ENCODE measurements around the gene SEL1L. TPM values are rescaled to one million over a fixed set of nuclear protein-coding genes. Genes with fewer than 3 reads are reported as not detected.

The SEL1L gene
- total and polyA plus RNA-seq, 2 donors (not counting 3 experiments of a cell fraction or from before 2014, with no cell fraction given): 15.0 to 95.0 TPM

- no peak for DNase-seq (ENCODE audit: low read depth, low spot score)
- no peaks in the 10 kb centered on the region for H4K20me1 ChIP-seq (replicated peaks; ENCODE audit: control insufficient read depth, extremely low read depth, insufficient read depth, low read length)
- no peak for FAIRE-seq
- H3K4me1 ChIP-seq (ENCODE audit: control insufficient read depth, extremely low read depth, insufficient read depth, low read length): no peaks in the 10 kb centered on the region
- no peak overlapping the region for H3K4me2 ChIP-seq (ENCODE audit: insufficient read depth, low read length)
- no peaks in the 10 kb centered on the region for H3K9me3 ChIP-seq (replicated peaks; ENCODE audit: control insufficient read depth, insufficient read depth, low read length)
- H3K9me1 ChIP-seq (replicated peaks; ENCODE audit: control insufficient read depth, extremely low read depth, insufficient read depth, low read length): no peaks in the 10 kb centered on the region
- ChIA-PET CTCF (no interaction called here), POLR2A (no interaction called here)
- H2AFZ ChIP-seq (ENCODE audit: low read depth, low read length): no peak overlapping the region
- TF ChIP-seq POLR2A (IDR thresholded peaks at IDR 0.05; ENCODE audit: low read depth, low read length) (no peak), GATA2 (IDR thresholded peaks at IDR 0.05; ENCODE audit: insufficient read depth, insufficient read length, low read depth, low read length) (no peak), JUN (IDR thresholded peaks at IDR 0.05; ENCODE audit: borderline replicate concordance, insufficient read depth, insufficient read length, low read depth) (no peak), FOS (IDR thresholded peaks at IDR 0.05; ENCODE audit: borderline replicate concordance, insufficient read depth, low read length) (no peak), CTCF (IDR thresholded peaks at IDR 0.05; ENCODE audit: extremely low read depth in 1 of 2, insufficient read depth in 1 of 2, low read depth in 1 of 2, low read length in 2 of 2) (no peak), POLR2AphosphoS5 (IDR thresholded peaks at IDR 0.05; ENCODE audit: insufficient read depth, low read depth, low read length) (no peak), EZH2 (IDR thresholded peaks at IDR 0.05; ENCODE audit: borderline replicate concordance, low read depth, low read length, severe bottlenecking) (no peak), MYC (IDR thresholded peaks at IDR 0.05; ENCODE audit: low read depth, low read length) (no peak), MAX (IDR thresholded peaks at IDR 0.05; ENCODE audit: insufficient read depth, insufficient read length) (no peak)
- no peaks in the 10 kb centered on the region for H3K79me2 ChIP-seq (ENCODE audit: control insufficient read depth, insufficient read depth, low read length)
- no peak overlapping the region for H3K4me3 ChIP-seq (replicated peaks in 1 of 3; ENCODE audit: insufficient read depth in 1 of 3, low read depth in 1 of 3, low read length in 3 of 3)
- dilution Hi-C loops (cut with MboI; ENCODE audit: extremely low pct_ligation_motif_present, low sequenced_read_pairs): no loop called here
- intact Hi-C loops (cut with micrococcal nuclease): no loop called here
- no peak overlapping the region for H3K27ac ChIP-seq (ENCODE audit: insufficient read depth, low read depth, low read length)
- no peaks in the 10 kb centered on the region for H3K36me3 ChIP-seq (ENCODE audit: control insufficient read depth in 2 of 2, extremely low read depth in 1 of 2, insufficient read depth in 2 of 2, low read length in 2 of 2)
- no peaks in the 10 kb centered on the region for H3K27me3 ChIP-seq (ENCODE audit: control insufficient read depth in 2 of 2, insufficient read depth in 2 of 2, low read length in 2 of 2)
- no peak overlapping the region for H3K9ac ChIP-seq (replicated peaks; ENCODE audit: extremely low read depth, insufficient read depth, low read length)
- no TSS peak for BruUV-seq (replicated peaks)
These were observed 23.5 kb upstream of the SEL1L start for GRCh38 chr14:81557146-81557545.

Data from endothelial cell of umbilical vein (primary cell).